Calu3 (cell line): ENCODE results near the gene MAML3. TPM values are rescaled to one million over a fixed set of nuclear protein-coding genes. Genes with fewer than 3 reads are reported as not detected.

Experiments used
- BruUV-seq: library from RNA; stranded (reverse); fragments of 400-500 nt; replicated peaks from 2 replicates; lab custom pipeline; 2021; lab: Mats Ljungman, UMichigan
- CTCF ChIA-PET: fragments of 300-600 bp; sonication (Branson Sonifier 250); formaldehyde crosslinking; loops from one replicate; lab custom pipeline; 2022; ENCODE audit warnings: antibody characterized with exemption; lab: Charles Lee
- DNase-seq: peaks from one replicate; pipeline ENCODE4 v3.0.0; 2022
- H3K27ac Mint-ChIP-seq: one replicate; pipeline ENCODE4 v1.8.0; 2022; ENCODE audit warnings: mixed read lengths; ENCODE audit not compliant: unreplicated experiment
- H3K27me3 Mint-ChIP-seq: one replicate; pipeline ENCODE4 v1.8.0; 2022; ENCODE audit warnings: mixed read lengths; ENCODE audit not compliant: unreplicated experiment
- H3K36me3 Mint-ChIP-seq: one replicate; pipeline ENCODE4 v1.8.0; 2022; ENCODE audit warnings: mild to moderate bottlenecking, moderate library complexity, mixed read lengths; ENCODE audit not compliant: insufficient read depth, unreplicated experiment
- H3K4me1 Mint-ChIP-seq: one replicate; pipeline ENCODE4 v1.8.0; 2022; ENCODE audit warnings: mild to moderate bottlenecking, low read depth, mixed read lengths; ENCODE audit not compliant: unreplicated experiment
- H3K4me3 Mint-ChIP-seq: one replicate; pipeline ENCODE4 v1.8.0; 2022; ENCODE audit warnings: mild to moderate bottlenecking, low read depth, moderate library complexity, mixed read lengths; ENCODE audit not compliant: unreplicated experiment
- H3K9me3 Mint-ChIP-seq: one replicate; pipeline ENCODE4 v1.8.0; 2022; ENCODE audit warnings: low read depth, mixed read lengths; ENCODE audit not compliant: unreplicated experiment
- intact Hi-C: fragments of 100-400 bp; cut with micrococcal nuclease; formaldehyde crosslinking; loops from one replicate; pipeline ENCODE4 v1.10.0; 2022; ENCODE audit not compliant: unreplicated experiment
- total RNA-seq: library from RNA; stranded (reverse); gene quantifications from 2 replicates; pipeline ENCODE4 v1.2.3, GENCODE V29; 2022
- TF ChIP-seq, protein P1 (sequence below): fragments of 200-600 bp; IDR thresholded peaks from one replicate; pipeline ENCODE4 v1.8.0; 2022; ENCODE audit warnings: antibody characterized with exemption; ENCODE audit not compliant: unreplicated experiment

MAML3 gene
- total RNA-seq, 1 experiment from 2014 or later, result 4.0 TPM

GRCh38 chr4:139682741-139683151 is 471.2 kb downstream of the MAML3 start:
- H3K27me3 Mint-ChIP-seq, result no peaks in the 10 kb centered on the region
- BruUV-seq, result no TSS peak
- no peaks in the 10 kb centered on the region for H3K9me3 Mint-ChIP-seq
- TF ChIP-seq, protein P1, sequence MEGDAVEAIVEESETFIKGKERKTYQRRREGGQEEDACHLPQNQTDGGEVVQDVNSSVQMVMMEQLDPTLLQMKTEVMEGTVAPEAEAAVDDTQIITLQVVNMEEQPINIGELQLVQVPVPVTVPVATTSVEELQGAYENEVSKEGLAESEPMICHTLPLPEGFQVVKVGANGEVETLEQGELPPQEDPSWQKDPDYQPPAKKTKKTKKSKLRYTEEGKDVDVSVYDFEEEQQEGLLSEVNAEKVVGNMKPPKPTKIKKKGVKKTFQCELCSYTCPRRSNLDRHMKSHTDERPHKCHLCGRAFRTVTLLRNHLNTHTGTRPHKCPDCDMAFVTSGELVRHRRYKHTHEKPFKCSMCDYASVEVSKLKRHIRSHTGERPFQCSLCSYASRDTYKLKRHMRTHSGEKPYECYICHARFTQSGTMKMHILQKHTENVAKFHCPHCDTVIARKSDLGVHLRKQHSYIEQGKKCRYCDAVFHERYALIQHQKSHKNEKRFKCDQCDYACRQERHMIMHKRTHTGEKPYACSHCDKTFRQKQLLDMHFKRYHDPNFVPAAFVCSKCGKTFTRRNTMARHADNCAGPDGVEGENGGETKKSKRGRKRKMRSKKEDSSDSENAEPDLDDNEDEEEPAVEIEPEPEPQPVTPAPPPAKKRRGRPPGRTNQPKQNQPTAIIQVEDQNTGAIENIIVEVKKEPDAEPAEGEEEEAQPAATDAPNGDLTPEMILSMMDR, result no peak
- intact Hi-C loops, result no loop called here
- CTCF ChIA-PET, result no interaction called here
- H3K36me3 Mint-ChIP-seq, result no peaks in the 10 kb centered on the region
- no peak for DNase-seq
- H3K27ac Mint-ChIP-seq, result peak overlapping the region; percentile 5
- no peaks in the 10 kb centered on the region for H3K4me1 Mint-ChIP-seq
- no peak overlapping the region for H3K4me3 Mint-ChIP-seq

GRCh38 chr4:139682309-139682708 is 471.7 kb downstream of the MAML3 start:
- no peaks in the 10 kb centered on the region for H3K4me1 Mint-ChIP-seq
- no peaks in the 10 kb centered on the region for H3K36me3 Mint-ChIP-seq
- no peak overlapping the region for H3K27ac Mint-ChIP-seq
- H3K4me3 Mint-ChIP-seq, result no peak overlapping the region
- BruUV-seq, result no TSS peak
- CTCF ChIA-PET, result no interaction called here
- intact Hi-C loops, result no loop called here
- no peaks in the 10 kb centered on the region for H3K27me3 Mint-ChIP-seq
- H3K9me3 Mint-ChIP-seq, result no peaks in the 10 kb centered on the region
- TF ChIP-seq, protein P1, result no peak
- no peak for DNase-seq

- intact Hi-C loops, result no loop called here
- H3K9me3 Mint-ChIP-seq, result no peaks in the 10 kb centered on the region
- H3K36me3 Mint-ChIP-seq, result no peaks in the 10 kb centered on the region
- BruUV-seq, result no TSS peak
- H3K27ac Mint-ChIP-seq, result no peak overlapping the region
- CTCF ChIA-PET, result no interaction called here
- no peak overlapping the region for H3K4me3 Mint-ChIP-seq
- no peak for DNase-seq
- H3K4me1 Mint-ChIP-seq, result peaks cover 7% of the 10 kb centered on the region
- TF ChIP-seq, protein P1, result no peak
- no peaks in the 10 kb centered on the region for H3K27me3 Mint-ChIP-seq
Observed at GRCh38 chr4:139676913-139677585, 476.9 kb downstream of the MAML3 start.

DNA sequence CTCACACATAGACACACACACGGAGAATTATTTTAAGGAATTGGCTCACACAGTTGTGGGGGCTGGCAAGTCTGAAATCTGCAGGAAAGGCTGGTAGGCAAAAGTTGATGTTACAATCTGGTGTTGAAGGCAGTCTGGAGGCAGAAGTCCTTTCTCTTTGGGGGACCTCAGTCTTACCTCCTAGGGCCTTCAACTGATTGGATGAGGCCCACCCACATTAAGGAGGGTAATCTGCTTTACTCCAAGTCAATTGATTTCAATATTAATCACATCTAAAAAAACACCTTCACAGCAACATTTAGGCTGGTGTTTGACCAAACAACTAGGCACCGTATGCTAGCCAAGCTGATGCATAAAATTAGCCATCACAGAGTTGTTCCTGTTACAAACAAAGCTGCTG is 477.6 kb downstream of the MAML3 start:
- H3K27ac Mint-ChIP-seq, result no peak overlapping the region
- CTCF ChIA-PET, result no interaction called here
- BruUV-seq, result no TSS peak

More for the DNA sequence above, 477.6 kb downstream of the MAML3 start:
- no peaks in the 10 kb centered on the region for H3K9me3 Mint-ChIP-seq
- H3K36me3 Mint-ChIP-seq, result no peaks in the 10 kb centered on the region
- TF ChIP-seq, protein P1, result no peak
- H3K27me3 Mint-ChIP-seq, result no peaks in the 10 kb centered on the region
- no peak overlapping the region for H3K4me3 Mint-ChIP-seq
- DNase-seq, result no peak
- peaks cover 7% of the 10 kb centered on the region for H3K4me1 Mint-ChIP-seq
- intact Hi-C loops, result no loop called here
